Neural cell (in vitro differentiated cells): ENCODE measurements around the gene SIVA1. TPM values are rescaled to one million over a fixed set of nuclear protein-coding genes. Genes with fewer than 3 reads are reported as not detected.

Experiments used
- H2AFZ ChIP-seq: fragments of 200-600, 300-800 bp; sonication (generic), shearing (Covaris generic); 2 replicates; pipeline ENCODE4 v1.6.0; 2014; ENCODE audit warnings: low read depth, mild to moderate bottlenecking, antibody characterized with exemption, low read length, moderate library complexity
- H3F3A ChIP-seq: fragments of 200-600 bp; shearing (Covaris generic); 2 replicates; pipeline ENCODE4 v1.6.1; 2016; ENCODE audit warnings: mild to moderate bottlenecking, moderate library complexity, mixed read lengths, antibody characterized with exemption, low read length; ENCODE audit not compliant: insufficient read depth, poor library complexity, severe bottlenecking
- H3K27ac ChIP-seq: fragments of 200-600, 300-800 bp; sonication (generic), shearing (Covaris generic); 2 replicates; pipeline ENCODE4 v1.5.1; 2014; ENCODE audit warnings: mild to moderate bottlenecking, low read length, moderate library complexity
- H3K27me3 ChIP-seq: fragments of 300-800, 200-600 bp; sonication (generic), shearing (Covaris generic); 2 replicates; pipeline ENCODE4 v1.6.0; 2014; ENCODE audit warnings: mild to moderate bottlenecking, low read depth, low read length, moderate library complexity; ENCODE audit not compliant: insufficient read depth
- H3K36me3 ChIP-seq: fragments of 300-800, 200-600 bp; sonication (generic), shearing (Covaris generic); 2 replicates; pipeline ENCODE4 v1.5.1; 2014; ENCODE audit warnings: mild to moderate bottlenecking, antibody characterized with exemption, low read length, moderate library complexity; ENCODE audit not compliant: insufficient read depth
- H3K4me2 ChIP-seq: fragments of 300-800, 200-600 bp; sonication (generic), shearing (Covaris generic); 2 replicates; pipeline ENCODE4 v1.6.0; 2014; ENCODE audit warnings: mild to moderate bottlenecking, low read length
- H3K4me3 ChIP-seq: fragments of 300-800, 200-600 bp; sonication (generic), shearing (Covaris generic); 2 replicates; pipeline ENCODE4 v1.5.1; 2014; ENCODE audit warnings: mild to moderate bottlenecking, low read length, moderate library complexity
- H3K79me2 ChIP-seq: fragments of 200-600 bp; shearing (Covaris generic); replicated peaks from 2 replicates; pipeline ENCODE4 v1.6.0; 2014; ENCODE audit warnings: mild to moderate bottlenecking, low read length, moderate library complexity; ENCODE audit not compliant: insufficient read depth
- H3K9ac ChIP-seq: fragments of 300-800, 200-600 bp; sonication (generic), shearing (Covaris generic); 2 replicates; pipeline ENCODE4 v1.6.1; 2016; ENCODE audit warnings: mild to moderate bottlenecking, low read length, mixed read lengths
- H3K9me2 ChIP-seq: fragments of 200-600 bp; shearing (Covaris generic); 2 replicates; pipeline ENCODE4 v1.6.1; 2016; ENCODE audit warnings: mild to moderate bottlenecking, low read length, mixed read lengths; ENCODE audit not compliant: insufficient read depth
- H3K9me3 ChIP-seq: fragments of 200-600, 300-800 bp; sonication (generic), shearing (Covaris generic); 2 replicates; pipeline ENCODE4 v1.6.1; 2016; ENCODE audit warnings: mild to moderate bottlenecking, mixed run types, low read length, moderate library complexity, mixed read lengths
- H4K20me1 ChIP-seq: fragments of 200-600 bp; shearing (Covaris generic); 2 replicates; pipeline ENCODE4 v1.6.1; 2016; ENCODE audit warnings: mild to moderate bottlenecking, mixed run types; ENCODE audit not compliant: insufficient read depth
- CTCF ChIP-seq: fragments of 450-650 bp; IDR thresholded peaks from 2 replicates; pipeline ENCODE4 v1.5.1; 2014; ENCODE audit warnings: antibody characterized with exemption, mild to moderate bottlenecking, moderate library complexity; ENCODE audit not compliant: poor library complexity, severe bottlenecking
- EP300 ChIP-seq: fragments of 450-650 bp; conservative IDR thresholded peaks from 2 replicates; pipeline ENCODE4 v1.6.1; 2014; ENCODE audit warnings: antibody characterized with exemption, mild to moderate bottlenecking, moderate library complexity; ENCODE audit not compliant: poor library complexity, severe bottlenecking
- EZH2 ChIP-seq: fragments of 200-600, 300-800 bp; shearing (Covaris generic), sonication (generic); IDR thresholded peaks from 2 replicates; pipeline ENCODE4 v1.6.1; 2014; ENCODE audit warnings: antibody characterized with exemption, low read length, borderline replicate concordance, mild to moderate bottlenecking; ENCODE audit not compliant: insufficient read depth, poor library complexity, severe bottlenecking
- MXI1 ChIP-seq: fragments of 450-650 bp; conservative IDR thresholded peaks from 2 replicates; pipeline ENCODE4 v1.6.1; 2014; ENCODE audit warnings: antibody characterized with exemption, mild to moderate bottlenecking; ENCODE audit not compliant: poor library complexity, severe bottlenecking
- POLR2AphosphoS5 ChIP-seq: IDR thresholded peaks from 2 replicates; pipeline ENCODE4 v1.6.1; 2012
- RAD21 ChIP-seq: fragments of 450-650 bp; conservative IDR thresholded peaks from 2 replicates; pipeline ENCODE4 v1.6.1; 2014; ENCODE audit warnings: antibody characterized with exemption, mild to moderate bottlenecking, moderate library complexity
- REST ChIP-seq: IDR thresholded peaks from 2 replicates; pipeline ENCODE4 v1.6.1; 2012; ENCODE audit warnings: borderline replicate concordance
- SMC3 ChIP-seq: fragments of 450-650 bp; conservative IDR thresholded peaks from 2 replicates; pipeline ENCODE4 v1.6.1; 2014; ENCODE audit warnings: antibody characterized with exemption, mild to moderate bottlenecking, moderate library complexity; ENCODE audit not compliant: poor library complexity
- TAF1 ChIP-seq: IDR thresholded peaks from 2 replicates; pipeline ENCODE4 v1.6.1; 2012; ENCODE audit warnings: low read depth
- polyA plus RNA-seq: library from polyadenylated mRNA; depleted of rRNA; stranded (reverse); fragments of >200 nt; gene quantifications from 2 replicates; pipeline ENCODE4 v1.2.3, GENCODE V29; 2014

SIVA1 gene
- polyA plus RNA-seq, 1 donor from 2014 or later: 180 TPM

DNA sequence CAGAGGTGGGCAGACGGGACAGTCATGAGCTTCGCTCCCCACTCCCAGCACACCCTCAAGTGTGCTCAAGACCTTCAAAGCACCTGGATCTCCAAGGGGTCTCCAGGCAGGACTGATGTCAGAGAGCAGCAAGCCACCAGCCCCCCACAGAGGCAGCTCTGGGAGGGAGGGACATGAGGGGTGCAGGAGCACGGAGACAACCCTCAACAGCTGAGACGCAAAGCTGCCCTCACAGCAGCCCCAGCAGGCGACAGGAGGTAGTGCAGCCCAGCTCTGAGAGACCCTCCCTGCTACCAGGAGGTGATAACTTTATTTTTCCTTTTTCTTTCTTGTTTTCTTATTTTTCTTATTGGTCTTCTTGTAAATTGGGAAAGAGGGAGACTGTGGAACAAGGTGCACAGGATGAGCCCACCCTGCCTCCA is 17.9 kb downstream of the SIVA1 start:
- H3K9ac ChIP-seq: no peak overlapping the region
- no peak overlapping the region for H2AFZ ChIP-seq
- no peaks in the 10 kb centered on the region for H3F3A ChIP-seq
- H3K27ac ChIP-seq: no peak overlapping the region
- no peak overlapping the region for H3K4me2 ChIP-seq
- TF ChIP-seq POLR2AphosphoS5 (peak; percentile 3), CTCF (peak; percentile 32), SMC3 (no peak), MXI1 (no peak)
- no peaks in the 10 kb centered on the region for H3K79me2 ChIP-seq
- no peaks in the 10 kb centered on the region for H3K9me2 ChIP-seq
- H4K20me1 ChIP-seq: no peaks in the 10 kb centered on the region
- peaks cover 11% of the 10 kb centered on the region for H3K36me3 ChIP-seq
- no peak overlapping the region for H3K4me3 ChIP-seq
- H3K9me3 ChIP-seq: no peaks in the 10 kb centered on the region
- H3K27me3 ChIP-seq: no peaks in the 10 kb centered on the region

DNA sequence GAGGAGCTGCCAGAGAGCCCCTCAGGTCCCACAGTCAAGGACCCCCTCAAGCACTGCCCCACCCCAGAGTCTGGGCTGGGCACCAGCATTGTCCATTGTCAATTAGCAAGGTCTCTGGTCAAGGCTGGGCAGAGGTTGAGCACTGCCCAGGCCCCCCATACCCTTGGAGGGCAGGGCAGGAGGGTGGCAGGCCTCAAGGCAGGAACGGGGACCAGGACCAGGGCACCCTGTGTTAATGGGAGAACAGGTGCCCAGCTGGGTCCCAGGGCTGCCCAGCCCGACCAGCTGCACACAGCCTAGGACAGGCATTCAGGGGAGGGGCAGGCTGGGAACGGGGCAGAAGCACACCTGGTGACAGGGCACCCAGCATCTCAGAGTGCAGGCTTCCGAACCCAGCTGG is 18.4 kb downstream of the SIVA1 start:
- Histone ChIP-seq H3K79me2 (no peaks in the 10 kb centered on the region), H3K36me3 (peaks cover 11% of the 10 kb centered on the region), H4K20me1 (no peaks in the 10 kb centered on the region), H3K9me2 (no peaks in the 10 kb centered on the region), H2AFZ (no peak overlapping the region), H3K9me3 (no peaks in the 10 kb centered on the region), H3K4me3 (no peak overlapping the region), H3K9ac (no peak overlapping the region), H3K27ac (no peak overlapping the region), H3K27me3 (no peaks in the 10 kb centered on the region), H3F3A (no peaks in the 10 kb centered on the region), H3K4me2 (no peak overlapping the region)
- TF ChIP-seq RAD21: no peak

GRCh38 chr14:104771918-104772706 is 19.2 kb downstream of the SIVA1 start:
- Histone ChIP-seq H3K27me3 (no peaks in the 10 kb centered on the region), H3K79me2 (no peaks in the 10 kb centered on the region), H3F3A (no peaks in the 10 kb centered on the region), H3K36me3 (peaks cover 11% of the 10 kb centered on the region), H3K4me2 (no peak overlapping the region), H3K9ac (no peak overlapping the region), H3K9me3 (no peaks in the 10 kb centered on the region), H3K9me2 (no peaks in the 10 kb centered on the region), H4K20me1 (no peaks in the 10 kb centered on the region), H3K4me3 (no peak overlapping the region), H2AFZ (no peak overlapping the region), H3K27ac (no peak overlapping the region)
- TF ChIP-seq REST: no peak
- no peak for TF ChIP-seq POLR2AphosphoS5
- no peak for TF ChIP-seq CTCF
- no peak for TF ChIP-seq EZH2
- TF ChIP-seq SMC3: no peak
- no peak for TF ChIP-seq TAF1
- no peak for TF ChIP-seq RAD21
- TF ChIP-seq EP300: no peak
- no peak for TF ChIP-seq MXI1
